Gastrocnemius medialis (tissue), 4 donors: Measurements from ENCODE around the gene PTPRN2. TPM values are rescaled to one million over a fixed set of nuclear protein-coding genes. Genes with fewer than 3 reads are reported as not detected.

ENCODE experiments used
- ATAC-seq, 2 donors: fragments of 150-250 bp; one replicate each; pipeline ENCODE4 v1.9.1; 2016
- DNase-seq, 2 donors: peaks; one replicate each; pipeline ENCODE4 v3.0.0-alpha.2; 2019
- H3K27ac ChIP-seq, 4 donors: fragments of 200-600 bp; sonication (generic); 1 replicate in 1 of 4; 2 replicates in 3 of 4; pipeline ENCODE4 v1.5.1; 2016 to 2018; ENCODE audit warnings: mild to moderate bottlenecking in 2 of 4, moderate library complexity in 1 of 4
- H3K27me3 ChIP-seq, 3 donors: fragments of 200-600 bp; sonication (generic) in 2 of 3; 1 replicate in 1 of 3; 2 replicates in 2 of 3; pipeline versions ENCODE4 v1.5.1 to v1.6.0; 2016 to 2019; ENCODE audit warnings: mild to moderate bottlenecking in 1 of 3, moderate library complexity in 1 of 3
- H3K36me3 ChIP-seq, 2 donors: fragments of 200-600 bp; sonication (generic) in 1 of 2; one replicate each; pipeline ENCODE4 v1.5.1; 2017 to 2018
- H3K4me1 ChIP-seq, 2 donors: fragments of 200-600 bp; sonication (generic) in 1 of 2; one replicate each; pipeline ENCODE4 v1.5.1; 2016 to 2017; ENCODE audit warnings: mild to moderate bottlenecking in 2 of 2
- H3K4me3 ChIP-seq, 4 donors: fragments of 200-600 bp; sonication (generic) in 3 of 4; 1 replicate in 1 of 4; 2 replicates in 3 of 4; pipeline ENCODE4 v1.5.1; 2016 to 2019; ENCODE audit warnings: mild to moderate bottlenecking in 2 of 4
- H3K9me3 ChIP-seq, 3 donors: fragments of 200-600 bp; sonication (generic) in 2 of 3; 1 replicate in 1 of 3; 2 replicates in 2 of 3; pipeline ENCODE4 v1.5.1; 2016 to 2019
- CTCF ChIP-seq, 5 experiments: fragments of 450-650 bp in 3 of 5; fragments of 200-600 bp in 2 of 5; sonication (generic) in 2 of 5; IDR thresholded peaks in 4 of 5; conservative IDR thresholded peaks in 1 of 5; 1 replicate in 4 of 5; 2 replicates in 1 of 5; pipeline ENCODE4 v1.5.1; 2016 to 2019; ENCODE audit warnings: antibody characterized with exemption in 5 of 5, mild to moderate bottlenecking in 3 of 5, moderate library complexity in 3 of 5
- POLR2A ChIP-seq, 2 donors: fragments of 450-650 bp; IDR thresholded peaks; one replicate each; pipeline ENCODE4 v1.6.1; 2017; ENCODE audit warnings: antibody characterized with exemption in 2 of 2, mild to moderate bottlenecking in 2 of 2, moderate library complexity in 2 of 2
- in situ Hi-C, 4 donors: fragments of 200-750 bp; cut with MboI; loops; one replicate each; pipeline versions ENCODE4 v1.15.0 to v1.8.0; 2017; ENCODE audit warnings: low sequenced_read_pairs in 4 of 4
- intact Hi-C: fragments of 100-400 bp; cut with DNase I; formaldehyde crosslinking; loops from one replicate; pipeline ENCODE4 v1.15.1; 2023; ENCODE audit warnings: low total_unique reads
- total RNA-seq, 4 donors: library from RNA; depleted of rRNA; stranded (reverse); fragments of >200 nt; gene quantifications; one replicate each; pipeline versions ENCODE4 v1.1.0 to v1.2.3, GENCODE V29; 2016

The PTPRN2 gene
- total RNA-seq, 4 donors from 2014 or later, result 0.66 to 0.85 (median 0.81) TPM

- Histone ChIP-seq H3K4me1 (no peaks in the 10 kb centered on the region), H3K36me3 (no peaks in the 10 kb centered on the region), H3K4me3 (no peak overlapping the region), H3K27ac (no peak overlapping the region), H3K9me3 (no peaks in the 10 kb centered on the region), H3K27me3 (peaks cover 0 to 3% (median 0%) of the 10 kb centered on the region in 3 donors)
- TF ChIP-seq POLR2A (IDR thresholded peaks at IDR 0.05) (no peak), CTCF (IDR thresholded peaks at IDR 0.05 in 4 of 5, conservative IDR thresholded peaks at IDR 0.05 in 1 of 5) (no peak)
- in situ Hi-C loops, result no loop called here
- no peak for DNase-seq
- intact Hi-C loops, result no loop called here
- ATAC-seq, result no peak
These were observed 827.5 kb downstream of the PTPRN2 start for GRCh38 chr7:157760004-157760730.

GRCh38 chr7:157759246-157759805 lies 828.3 kb downstream of the PTPRN2 start:
- in situ Hi-C loops, result no loop called here
- H3K27ac ChIP-seq, result no peak overlapping the region
- no peak for DNase-seq

GRCh38 chr7:157758468-157759245 lies 829.0 kb downstream of the PTPRN2 start:
- H3K27me3 ChIP-seq, result peaks cover 0 to 3% (median 0%) of the 10 kb centered on the region in 3 donors
- ATAC-seq, result no peak
- no peaks in the 10 kb centered on the region for H3K4me1 ChIP-seq
- H3K36me3 ChIP-seq, result no peaks in the 10 kb centered on the region
- no peak overlapping the region for H3K27ac ChIP-seq
- intact Hi-C loops, result no loop called here
- in situ Hi-C loops, result no loop called here
- no peak for DNase-seq
- H3K4me3 ChIP-seq, result no peak overlapping the region
- no peak for TF ChIP-seq POLR2A (IDR thresholded peaks at IDR 0.05)
- no peak for TF ChIP-seq CTCF (IDR thresholded peaks at IDR 0.05 in 4 of 5, conservative IDR thresholded peaks at IDR 0.05 in 1 of 5)
- H3K9me3 ChIP-seq, result no peaks in the 10 kb centered on the region

More at GRCh38 chr7:157759246-157759805, 828.3 kb downstream of the PTPRN2 start:
- Histone ChIP-seq H3K27me3 (peaks cover 0 to 3% (median 0%) of the 10 kb centered on the region in 3 donors), H3K4me3 (no peak overlapping the region), H3K9me3 (no peaks in the 10 kb centered on the region), H3K36me3 (no peaks in the 10 kb centered on the region), H3K4me1 (no peaks in the 10 kb centered on the region)
- TF ChIP-seq POLR2A (IDR thresholded peaks at IDR 0.05) (no peak), CTCF (IDR thresholded peaks at IDR 0.05 in 4 of 5, conservative IDR thresholded peaks at IDR 0.05 in 1 of 5) (no peak)
- intact Hi-C loops, result no loop called here
- no peak for ATAC-seq

- intact Hi-C loops, result no loop called here
- DNase-seq, result no peak
- H3K27ac ChIP-seq, result no peak overlapping the region
- H3K4me3 ChIP-seq, result no peak overlapping the region
- in situ Hi-C loops, result no loop called here
- no peaks in the 10 kb centered on the region for H3K9me3 ChIP-seq
- no peak for TF ChIP-seq CTCF (IDR thresholded peaks at IDR 0.05 in 4 of 5, conservative IDR thresholded peaks at IDR 0.05 in 1 of 5)
- TF ChIP-seq POLR2A (IDR thresholded peaks at IDR 0.05), result no peak
- H3K36me3 ChIP-seq, result no peaks in the 10 kb centered on the region
- ATAC-seq, result no peak
- no peaks in the 10 kb centered on the region for H3K4me1 ChIP-seq
- H3K27me3 ChIP-seq, result peaks cover 0 to 3% (median 0%) of the 10 kb centered on the region in 3 donors
These were observed 829.7 kb downstream of the PTPRN2 start for GRCh38 chr7:157757776-157758467.
